ENCODE data around the gene FNDC3B.

The FNDC3B gene

DNA sequence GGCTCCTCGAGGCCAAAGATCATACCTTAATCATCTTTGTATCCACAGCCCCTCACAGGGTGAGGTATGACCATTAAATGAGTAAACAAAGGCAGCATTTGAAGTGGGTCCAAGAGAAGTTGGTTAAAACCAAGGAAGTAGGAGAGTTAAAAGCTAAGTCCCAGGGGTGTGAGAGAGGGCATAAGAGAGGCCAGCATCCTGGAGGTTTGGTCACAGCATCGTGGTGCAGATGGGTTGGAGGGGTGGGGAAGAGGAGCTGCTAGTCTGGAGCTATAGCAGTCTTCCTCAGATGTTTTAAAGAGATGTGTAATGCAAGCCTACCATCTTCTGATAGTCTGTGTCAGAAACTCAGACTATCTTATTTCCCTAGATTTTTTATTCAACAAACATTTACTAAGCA, 253.7 kb downstream of the FNDC3B start:
- no peaks in the 10 kb centered on the region for H3K9me2 ChIP-seq (replicated peaks; ENCODE audit: low read depth, low read length)
- H3K79me2 ChIP-seq (ENCODE audit: insufficient read depth, low read length): no peaks in the 10 kb centered on the region
- H4K20me1 ChIP-seq (ENCODE audit: insufficient read depth, low read length, poor library complexity, severe bottlenecking): no peaks in the 10 kb centered on the region
- H3K4me1 ChIP-seq (ENCODE audit: insufficient read depth, low read length, poor library complexity, severe bottlenecking): peaks cover 43% of the 10 kb centered on the region
- H3K4me2 ChIP-seq (ENCODE audit: low read depth, low read length, poor library complexity, severe bottlenecking): no peak overlapping the region
- TF ChIP-seq CTCF (conservative IDR thresholded peaks at IDR 0.05; ENCODE audit: low read length) (no peak), EZH2phosphoT487 (IDR thresholded peaks at IDR 0.05; ENCODE audit: borderline replicate concordance) (no peak)
- peaks cover 6% of the 10 kb centered on the region; the same call in 1 of the 2 replicates for H3K36me3 ChIP-seq (ENCODE audit: insufficient read depth, low read length)
- H3K9me3 ChIP-seq (ENCODE audit: insufficient read depth, low read depth, low read length): no peaks in the 10 kb centered on the region
- no peaks in the 10 kb centered on the region for H3F3A ChIP-seq (ENCODE audit: low read depth)
- no peaks in the 10 kb centered on the region for H3K27me3 ChIP-seq (ENCODE audit: insufficient read depth, low read length, poor library complexity, severe bottlenecking)
- no peak overlapping the region for H3K4me3 ChIP-seq (ENCODE audit: low read length, poor library complexity, severe bottlenecking)
- H3K9ac ChIP-seq (ENCODE audit: low read depth, low read length, poor library complexity, severe bottlenecking): no peak overlapping the region
- H2AFZ ChIP-seq (ENCODE audit: low read length): no peak overlapping the region

- Histone ChIP-seq H3K36me3 (ENCODE audit: insufficient read depth, low read length) (peaks cover 4% of the 10 kb centered on the region; the same call in 1 of the 2 replicates), H3K9ac (ENCODE audit: low read depth, low read length, poor library complexity, severe bottlenecking) (no peak overlapping the region)
- TF ChIP-seq EZH2phosphoT487 (IDR thresholded peaks at IDR 0.05; ENCODE audit: borderline replicate concordance) (no peak), CTCF (conservative IDR thresholded peaks at IDR 0.05; ENCODE audit: low read length) (no peak)
Observed at GRCh38 chr3:172294223-172294806, 254.9 kb downstream of the FNDC3B start.

DNA sequence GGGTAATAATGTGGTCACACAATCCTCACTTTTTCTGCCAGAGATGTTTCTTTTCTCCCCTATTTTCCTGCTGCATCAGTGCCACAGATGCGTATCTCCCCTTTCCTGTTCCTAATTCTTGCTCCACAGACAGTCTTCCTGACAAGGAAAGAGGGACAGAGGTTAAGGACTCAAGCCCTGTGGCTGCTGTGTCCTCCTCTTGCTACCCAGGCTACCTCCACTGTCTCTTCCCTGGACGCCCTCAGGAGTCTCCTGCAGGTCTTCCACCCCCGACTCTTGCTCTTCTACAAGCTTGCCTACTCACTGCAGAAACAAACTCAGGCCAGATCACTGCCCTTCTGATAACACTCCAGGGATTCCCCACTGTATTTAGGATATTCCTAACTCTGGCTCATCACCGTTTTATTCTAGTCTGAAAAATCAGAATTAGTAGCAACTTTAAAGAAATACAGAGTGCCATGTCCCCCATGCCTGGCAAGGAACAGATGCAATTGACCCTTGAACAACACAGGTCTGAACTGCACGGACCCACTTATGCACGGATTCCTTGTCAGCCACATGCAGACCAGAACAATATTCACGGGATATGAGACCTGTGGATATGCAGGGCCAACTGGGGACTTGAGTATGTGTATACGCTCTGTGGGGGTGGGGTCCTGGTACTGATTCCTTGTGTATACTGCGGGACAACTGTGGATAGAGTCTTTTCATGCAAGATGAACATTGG, 257.0 kb downstream of the FNDC3B start:
- Histone ChIP-seq H3K27me3 (ENCODE audit: insufficient read depth, low read length, poor library complexity, severe bottlenecking) (no peaks in the 10 kb centered on the region), H3K9me2 (replicated peaks; ENCODE audit: low read depth, low read length) (no peaks in the 10 kb centered on the region), H3K9me3 (ENCODE audit: insufficient read depth, low read depth, low read length) (no peaks in the 10 kb centered on the region), H3F3A (ENCODE audit: low read depth) (peaks cover 4% of the 10 kb centered on the region), H3K9ac (ENCODE audit: low read depth, low read length, poor library complexity, severe bottlenecking) (no peak overlapping the region), H3K79me2 (ENCODE audit: insufficient read depth, low read length) (no peaks in the 10 kb centered on the region), H3K36me3 (ENCODE audit: insufficient read depth, low read length) (peaks cover 4% of the 10 kb centered on the region; the same call in 1 of the 2 replicates), H4K20me1 (ENCODE audit: insufficient read depth, low read length, poor library complexity, severe bottlenecking) (no peaks in the 10 kb centered on the region), H2AFZ (ENCODE audit: low read length) (no peak overlapping the region), H3K4me3 (ENCODE audit: low read length, poor library complexity, severe bottlenecking) (no peak overlapping the region), H3K4me1 (ENCODE audit: insufficient read depth, low read length, poor library complexity, severe bottlenecking) (peaks cover 36% of the 10 kb centered on the region), H3K4me2 (ENCODE audit: low read depth, low read length, poor library complexity, severe bottlenecking) (no peak overlapping the region)
- TF ChIP-seq CTCF (conservative IDR thresholded peaks at IDR 0.05; ENCODE audit: low read length): no peak
- TF ChIP-seq EZH2phosphoT487 (IDR thresholded peaks at IDR 0.05; ENCODE audit: borderline replicate concordance): no peak

More at GRCh38 chr3:172294223-172294806, 254.9 kb downstream of the FNDC3B start:
- no peaks in the 10 kb centered on the region for H3K9me2 ChIP-seq (replicated peaks; ENCODE audit: low read depth, low read length)
- no peaks in the 10 kb centered on the region for H4K20me1 ChIP-seq (ENCODE audit: insufficient read depth, low read length, poor library complexity, severe bottlenecking)
- H3K4me2 ChIP-seq (ENCODE audit: low read depth, low read length, poor library complexity, severe bottlenecking): no peak overlapping the region
- H3K4me1 ChIP-seq (ENCODE audit: insufficient read depth, low read length, poor library complexity, severe bottlenecking): peaks cover 30% of the 10 kb centered on the region
- H3K9me3 ChIP-seq (ENCODE audit: insufficient read depth, low read depth, low read length): no peaks in the 10 kb centered on the region
- no peaks in the 10 kb centered on the region for H3K27me3 ChIP-seq (ENCODE audit: insufficient read depth, low read length, poor library complexity, severe bottlenecking)
- no peak overlapping the region for H2AFZ ChIP-seq (ENCODE audit: low read length)
- H3K79me2 ChIP-seq (ENCODE audit: insufficient read depth, low read length): no peaks in the 10 kb centered on the region
- H3F3A ChIP-seq (ENCODE audit: low read depth): no peaks in the 10 kb centered on the region
- no peak overlapping the region for H3K4me3 ChIP-seq (ENCODE audit: low read length, poor library complexity, severe bottlenecking)

Data from Loucy (cell line).